Cardiac muscle cell (in vitro differentiated cells and primary cell): ENCODE results near the gene NHSL2. TPM values are rescaled to one million over a fixed set of nuclear protein-coding genes. Genes with fewer than 3 reads are reported as not detected.
"Not testable (repeated sequence)": the region's sequence is repeated elsewhere in the genome, so short reads cannot be mapped to it uniquely, and the experiment has no call there.

Experiments used
- DNase-seq, 2 donors: peaks; one replicate each; pipeline versions ENCODE4 v3.0.0 to v3.0.0-alpha.2; 2010 to 2017; ENCODE audit warnings: low read depth in 1 of 2, low spot score in 1 of 2
- H3K27ac ChIP-seq: fragments of 200-600 bp; sonication (generic); 2 replicates; pipeline ENCODE4 v1.5.1; 2016
- H3K27me3 ChIP-seq: fragments of 200-600 bp; sonication (generic); 2 replicates; pipeline ENCODE4 v1.6.0; 2016; ENCODE audit warnings: control low read depth
- H3K36me3 ChIP-seq: fragments of 200-600 bp; sonication (generic); 2 replicates; pipeline ENCODE4 v1.5.1; 2016; ENCODE audit warnings: control low read depth
- H3K4me1 ChIP-seq: fragments of 200-600 bp; sonication (generic); 2 replicates; pipeline ENCODE4 v1.8.1; 2017; ENCODE audit warnings: low read depth, mild to moderate bottlenecking, mixed run types
- H3K4me3 ChIP-seq: fragments of 200-600 bp; sonication (generic); 2 replicates; pipeline ENCODE4 v1.5.1; 2016; ENCODE audit warnings: mild to moderate bottlenecking
- H3K9me3 ChIP-seq: fragments of 200-600 bp; sonication (generic); 2 replicates; pipeline ENCODE4 v1.5.1; 2017; ENCODE audit warnings: low read depth, mild to moderate bottlenecking, control low read depth
- CTCF ChIP-seq: IDR thresholded peaks from 2 replicates; pipeline ENCODE4 v1.5.1; 2012; ENCODE audit warnings: low read depth, mild to moderate bottlenecking, low read length
- polyA plus RNA-seq: library from polyadenylated mRNA; unstranded; fragments of >200 nt; fragmentation: Nextera tagmentation; extraction: Ambion mirVana; gene quantifications from 2 replicates; pipeline ENCODE4 v1.2.1, GENCODE V29; 2016
- total RNA-seq: library from RNA; depleted of rRNA; stranded (reverse); fragments of >200 nt; gene quantifications from 2 replicates; pipeline ENCODE4 v1.2.3, GENCODE V29; 2016

The NHSL2 gene
- total and polyA plus RNA-seq, 2 experiments from 2014 or later: 6.6 to 7.9 TPM

- no peaks in the 10 kb centered on the region for H3K4me1 ChIP-seq
- H3K9me3 ChIP-seq: no peaks in the 10 kb centered on the region
- no peak for DNase-seq
- no peaks in the 10 kb centered on the region for H3K27me3 ChIP-seq
- no peak overlapping the region for H3K27ac ChIP-seq
- H3K4me3 ChIP-seq: no peak overlapping the region
- TF ChIP-seq CTCF: no peak
- H3K36me3 ChIP-seq: no peaks in the 10 kb centered on the region
Measured at GRCh38 chrX:71873459-71873833, 37.2 kb upstream of the NHSL2 start.

GRCh38 chrX:71876841-71877240, 33.8 kb upstream of the NHSL2 start:
- H3K4me3 ChIP-seq, H3K4me1 ChIP-seq, DNase-seq, H3K36me3 ChIP-seq, H3K27ac ChIP-seq, H3K27me3 ChIP-seq, H3K9me3 ChIP-seq: not testable (repeated sequence)

GRCh38 chrX:71885099-71885498, 25.5 kb upstream of the NHSL2 start:
- DNase-seq: no peak
- no peaks in the 10 kb centered on the region for H3K27me3 ChIP-seq
- H3K4me1 ChIP-seq: no peaks in the 10 kb centered on the region
- TF ChIP-seq CTCF: no peak
- no peaks in the 10 kb centered on the region for H3K9me3 ChIP-seq
- H3K36me3 ChIP-seq: no peaks in the 10 kb centered on the region
- no peak overlapping the region for H3K4me3 ChIP-seq
- no peak overlapping the region for H3K27ac ChIP-seq

GRCh38 chrX:71895607-71896006, 15.0 kb upstream of the NHSL2 start:
- Histone ChIP-seq H3K27me3 (no peaks in the 10 kb centered on the region), H3K27ac (no peak overlapping the region), H3K4me3 (no peak overlapping the region), H3K36me3 (no peaks in the 10 kb centered on the region), H3K9me3 (no peaks in the 10 kb centered on the region), H3K4me1 (no peaks in the 10 kb centered on the region)
- no peak for DNase-seq
- TF ChIP-seq CTCF: no peak

- Histone ChIP-seq H3K9me3 (no peaks in the 10 kb centered on the region), H3K27me3 (no peaks in the 10 kb centered on the region), H3K4me1 (peaks cover 4% of the 10 kb centered on the region), H3K36me3 (no peaks in the 10 kb centered on the region), H3K4me3 (no peak overlapping the region), H3K27ac (no peak overlapping the region)
- peak in 1 of 2 donors; percentile 15 for DNase-seq
- no peak for TF ChIP-seq CTCF
Measured at GRCh38 chrX:71906144-71906543, 4.5 kb upstream of the NHSL2 start.

GRCh38 chrX:71908387-71908786, 2.3 kb upstream of the NHSL2 start:
- Histone ChIP-seq H3K36me3 (no peaks in the 10 kb centered on the region), H3K4me1 (peaks cover 4% of the 10 kb centered on the region), H3K27ac (no peak overlapping the region), H3K4me3 (no peak overlapping the region), H3K9me3 (no peaks in the 10 kb centered on the region), H3K27me3 (no peaks in the 10 kb centered on the region)
- no peak for TF ChIP-seq CTCF
- peak in 1 of 2 donors; percentile 55 for DNase-seq
